ENCODE measurements around the gene KMT2C. TPM values are rescaled to one million over a fixed set of nuclear protein-coding genes. Genes with fewer than 3 reads are reported as not detected.

The KMT2C gene
- total and polyA plus RNA-seq, 10 of the 15 experiments (the other 5 are each of a cell fraction or from before 2014, with no cell fraction given) = 3.3 to 45.2 (median 19.2) TPM

GRCh38 chr7:152340161-152340560, 95.6 kb downstream of the KMT2C start:
- RAD21 ChIA-PET (ENCODE audit: unreplicated experiment) = interaction anchor here (1.1 to 3.8 kb wide), 7 partner anchors 15 to 367 kb away, joined by 3 to 39 read pairs (median 7); no protein-coding TSS in a partner anchor
- peaks cover 73% of the 10 kb centered on the region for H3K79me2 ChIP-seq (ENCODE audit: control insufficient read depth, insufficient read depth, low read length)
- SMC1A ChIA-PET (ENCODE audit: uncharacterized antibody, unreplicated experiment) = interaction anchor here (2.1 to 4.3 kb wide), 3 partner anchors 10 to 25 kb away, joined by 5 to 40 read pairs (median 9); no protein-coding TSS in a partner anchor
- no peak for TF ChIP-seq MTA2 (IDR thresholded peaks at IDR 0.05; ENCODE audit: low read depth)
- no peak for TF ChIP-seq PML (IDR thresholded peaks at IDR 0.05; ENCODE audit: low read length)
- TF ChIP-seq, protein P1, sequence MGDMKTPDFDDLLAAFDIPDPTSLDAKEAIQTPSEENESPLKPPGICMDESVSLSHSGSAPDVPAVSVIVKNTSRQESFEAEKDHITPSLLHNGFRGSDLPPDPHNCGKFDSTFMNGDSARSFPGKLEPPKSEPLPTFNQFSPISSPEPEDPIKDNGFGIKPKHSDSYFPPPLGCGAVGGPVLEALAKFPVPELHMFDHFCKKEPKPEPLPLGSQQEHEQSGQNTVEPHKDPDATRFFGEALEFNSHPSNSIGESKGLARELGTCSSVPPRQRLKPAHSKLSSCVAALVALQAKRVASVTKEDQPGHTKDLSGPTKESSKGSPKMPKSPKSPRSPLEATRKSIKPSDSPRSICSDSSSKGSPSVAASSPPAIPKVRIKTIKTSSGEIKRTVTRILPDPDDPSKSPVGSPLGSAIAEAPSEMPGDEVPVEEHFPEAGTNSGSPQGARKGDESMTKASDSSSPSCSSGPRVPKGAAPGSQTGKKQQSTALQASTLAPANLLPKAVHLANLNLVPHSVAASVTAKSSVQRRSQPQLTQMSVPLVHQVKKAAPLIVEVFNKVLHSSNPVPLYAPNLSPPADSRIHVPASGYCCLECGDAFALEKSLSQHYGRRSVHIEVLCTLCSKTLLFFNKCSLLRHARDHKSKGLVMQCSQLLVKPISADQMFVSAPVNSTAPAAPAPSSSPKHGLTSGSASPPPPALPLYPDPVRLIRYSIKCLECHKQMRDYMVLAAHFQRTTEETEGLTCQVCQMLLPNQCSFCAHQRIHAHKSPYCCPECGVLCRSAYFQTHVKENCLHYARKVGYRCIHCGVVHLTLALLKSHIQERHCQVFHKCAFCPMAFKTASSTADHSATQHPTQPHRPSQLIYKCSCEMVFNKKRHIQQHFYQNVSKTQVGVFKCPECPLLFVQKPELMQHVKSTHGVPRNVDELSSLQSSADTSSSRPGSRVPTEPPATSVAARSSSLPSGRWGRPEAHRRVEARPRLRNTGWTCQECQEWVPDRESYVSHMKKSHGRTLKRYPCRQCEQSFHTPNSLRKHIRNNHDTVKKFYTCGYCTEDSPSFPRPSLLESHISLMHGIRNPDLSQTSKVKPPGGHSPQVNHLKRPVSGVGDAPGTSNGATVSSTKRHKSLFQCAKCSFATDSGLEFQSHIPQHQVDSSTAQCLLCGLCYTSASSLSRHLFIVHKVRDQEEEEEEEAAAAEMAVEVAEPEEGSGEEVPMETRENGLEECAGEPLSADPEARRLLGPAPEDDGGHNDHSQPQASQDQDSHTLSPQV (IDR thresholded peaks at IDR 0.05) = no peak
- TF ChIP-seq SPI1 (IDR thresholded peaks at IDR 0.05; ENCODE audit: borderline replicate concordance, insufficient read depth, low read depth, low read length) = no peak
- no peak for TF ChIP-seq KAT2A (conservative IDR thresholded peaks at IDR 0.05; ENCODE audit: control insufficient read depth, low read depth, low read length)
- TF ChIP-seq ZNF622 (IDR thresholded peaks at IDR 0.05) = no peak
- no peak for TF ChIP-seq MEF2A (IDR thresholded peaks at IDR 0.05; ENCODE audit: insufficient read depth, low read depth, low read length)
- TF ChIP-seq RBBP5 (conservative IDR thresholded peaks at IDR 0.05) = no peak
- no peak for TF ChIP-seq RELA (IDR thresholded peaks at IDR 0.05; ENCODE audit: borderline replicate concordance, partially characterized antibody)
- TF ChIP-seq BHLHE40 (IDR thresholded peaks at IDR 0.05; ENCODE audit: borderline replicate concordance in 1 of 2, low read depth in 2 of 2, low read length in 1 of 2) = no peak
- no peak for TF ChIP-seq POU2F2 (IDR thresholded peaks at IDR 0.05; ENCODE audit: borderline replicate concordance, low read depth, low read length)
- TF ChIP-seq SMC3 (IDR thresholded peaks at IDR 0.05; ENCODE audit: borderline replicate concordance, low read length) = no peak
- TF ChIP-seq, protein P2, sequence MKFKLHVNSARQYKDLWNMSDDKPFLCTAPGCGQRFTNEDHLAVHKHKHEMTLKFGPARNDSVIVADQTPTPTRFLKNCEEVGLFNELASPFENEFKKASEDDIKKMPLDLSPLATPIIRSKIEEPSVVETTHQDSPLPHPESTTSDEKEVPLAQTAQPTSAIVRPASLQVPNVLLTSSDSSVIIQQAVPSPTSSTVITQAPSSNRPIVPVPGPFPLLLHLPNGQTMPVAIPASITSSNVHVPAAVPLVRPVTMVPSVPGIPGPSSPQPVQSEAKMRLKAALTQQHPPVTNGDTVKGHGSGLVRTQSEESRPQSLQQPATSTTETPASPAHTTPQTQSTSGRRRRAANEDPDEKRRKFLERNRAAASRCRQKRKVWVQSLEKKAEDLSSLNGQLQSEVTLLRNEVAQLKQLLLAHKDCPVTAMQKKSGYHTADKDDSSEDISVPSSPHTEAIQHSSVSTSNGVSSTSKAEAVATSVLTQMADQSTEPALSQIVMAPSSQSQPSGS (IDR thresholded peaks at IDR 0.05; ENCODE audit: low read length) = no peak
- no peak for TF ChIP-seq CUX1 (IDR thresholded peaks at IDR 0.05; ENCODE audit: insufficient replicate concordance, low read depth, low read length)

More at GRCh38 chr7:152340161-152340560, 95.6 kb downstream of the KMT2C start:
- no peak overlapping the region for H3K9ac ChIP-seq (ENCODE audit: control insufficient read depth, insufficient read depth, low read length)
- H3K36me3 ChIP-seq (ENCODE audit: control insufficient read depth in 2 of 2, insufficient read depth in 2 of 2, low read length in 1 of 2) = no peaks in the 10 kb centered on the region
- intact Hi-C loops (cut with micrococcal nuclease; ENCODE audit: unreplicated experiment) (no loop called here), in situ Hi-C loops (cut with MboI) (no loop called here)
- FAIRE-seq (no peak), DNase-seq (ENCODE audit: low read depth, low spot score) (no peak), ATAC-seq (no peak)
- H3K27me3 ChIP-seq (replicated peaks in 1 of 2; ENCODE audit: control insufficient read depth in 2 of 2, insufficient read depth in 2 of 2, low read length in 1 of 2) = no peaks in the 10 kb centered on the region
- H3K4me3 ChIP-seq = no peak overlapping the region
- WGBS (ENCODE audit: insufficient coverage, insufficient replicate concordance, low lambda C conversion rate, missing lambda C conversion rate) = 100% methylated on average over 1 of the region's 1 CpG
- H3K4me1 ChIP-seq (ENCODE audit: control insufficient read depth, insufficient read depth, low read length) = peaks cover 45% of the 10 kb centered on the region; the same call in 1 of the 2 replicates
- H3K4me2 ChIP-seq (ENCODE audit: control insufficient read depth, insufficient read depth) = no peak overlapping the region
- ChIA-PET CTCF (interaction anchor here (0.6 to 4.3 kb wide), 6 partner anchors 25 to 366 kb away, joined by 3 to 48 read pairs (median 4); no protein-coding TSS in a partner anchor), POLR2A (interaction anchor here (0.8 to 1.2 kb wide), 6 partner anchors 10 to 338 kb away, joined by 3 read pairs; no protein-coding TSS in a partner anchor)
- no peaks in the 10 kb centered on the region; the same call in 1 of the 2 replicates for H4K20me1 ChIP-seq (ENCODE audit: control insufficient read depth, insufficient read depth)
- H3K9me3 ChIP-seq (replicated peaks; ENCODE audit: control insufficient read depth, insufficient read depth, low read length) = no peaks in the 10 kb centered on the region; the same call in 2 of the 3 replicates
- BruUV-seq (replicated peaks) = no TSS peak
- H2AFZ ChIP-seq (ENCODE audit: control insufficient read depth, low read depth, low read length) = no peak overlapping the region
- H3K27ac ChIP-seq (ENCODE audit: control insufficient read depth, insufficient read depth) = no peak overlapping the region

All from GM12878 (cell line).